GM12878 (cell line): ENCODE measurements around the gene DCAF15. TPM values are rescaled to one million over a fixed set of nuclear protein-coding genes. Genes with fewer than 3 reads are reported as not detected.

Experiments used
- ATAC-seq: fragments of 200-7000 bp; cut with Tn5 transposase; 3 replicates; pipeline ENCODE4 v1.9.1; 2020; ENCODE audit warnings: mild to moderate bottlenecking, moderate library complexity
- BruUV-seq: library from RNA; stranded (reverse); fragments of 400-500 nt; replicated peaks from 2 replicates; lab custom pipeline; 2021; lab: Mats Ljungman, UMichigan
- CTCF ChIA-PET: fragments of 300-600 bp; sonication (Branson Sonifier 250); formaldehyde crosslinking; extraction: SDS; loops from one replicate; lab custom pipeline; 2021; ENCODE audit warnings: inconsistent platforms; lab: Yijun Ruan, JAX
- POLR2A ChIA-PET: fragments of 350-600 bp; formaldehyde crosslinking; extraction: SDS; loops from one replicate; lab custom pipeline; 2021; ENCODE audit warnings: inconsistent platforms; lab: Charles Lee
- RAD21 ChIA-PET: fragments of 300-600 bp; sonication (Branson Sonifier 250); formaldehyde crosslinking; loops from one replicate; lab custom pipeline; 2023; ENCODE audit warnings: antibody characterized with exemption; ENCODE audit not compliant: unreplicated experiment; lab: Charles Lee
- SMC1A ChIA-PET: fragments of 300-600 bp; sonication (Branson Sonifier 250); formaldehyde crosslinking; loops from one replicate; lab custom pipeline; 2023; ENCODE audit not compliant: unreplicated experiment, uncharacterized antibody; lab: Charles Lee
- DNase-seq: peaks from one replicate; pipeline ENCODE4 v3.0.0-alpha.2; 2011; ENCODE audit warnings: low read depth, low spot score
- FAIRE-seq: peaks from 3 replicates; lab custom pipeline; 2011; peaks lifted over from hg19 to GRCh38; lab: Jason Lieb, UNC
- H2AFZ ChIP-seq: 2 replicates; pipeline ENCODE4 v1.6.0; 2011; ENCODE audit warnings: low read depth, low read length, control low read depth; ENCODE audit not compliant: control insufficient read depth
- H3K27ac ChIP-seq: 2 replicates; pipeline ENCODE4 v1.5.1; 2011; ENCODE audit warnings: control low read depth; ENCODE audit not compliant: control insufficient read depth, insufficient read depth
- H3K27me3 ChIP-seq, 2 experiments: replicated peaks in 1 of 2; 2 replicates each; pipeline versions ENCODE4 v1.6.0 to v1.6.1; 2011; ENCODE audit warnings: low read length in 1 of 2; ENCODE audit not compliant: control insufficient read depth in 2 of 2, insufficient read depth in 2 of 2
- H3K36me3 ChIP-seq, 2 experiments: 2 replicates each; pipeline ENCODE4 v1.5.1; 2011; ENCODE audit warnings: low read length in 1 of 2; ENCODE audit not compliant: control insufficient read depth in 2 of 2, insufficient read depth in 2 of 2
- H3K4me1 ChIP-seq: 2 replicates; pipeline ENCODE4 v1.6.1; 2011; ENCODE audit warnings: mild to moderate bottlenecking, low read length, moderate library complexity, mixed read lengths; ENCODE audit not compliant: control insufficient read depth, insufficient read depth
- H3K4me2 ChIP-seq: 2 replicates; pipeline ENCODE4 v1.6.0; 2011; ENCODE audit warnings: control low read depth; ENCODE audit not compliant: control insufficient read depth, insufficient read depth
- H3K4me3 ChIP-seq: fragments of 200-600 bp; sonication (generic); 2 replicates; pipeline ENCODE4 v1.5.1; 2016
- H3K79me2 ChIP-seq: 2 replicates; pipeline ENCODE4 v1.6.0; 2011; ENCODE audit warnings: low read length; ENCODE audit not compliant: control insufficient read depth, insufficient read depth
- H3K9ac ChIP-seq: 2 replicates; pipeline ENCODE4 v1.8.0; 2011; ENCODE audit warnings: low read length, control low read depth, mixed read lengths; ENCODE audit not compliant: control insufficient read depth, insufficient read depth
- H3K9me3 ChIP-seq: replicated peaks from 3 replicates; pipeline ENCODE4 v1.5.1; 2011; ENCODE audit warnings: mild to moderate bottlenecking, low read length; ENCODE audit not compliant: control insufficient read depth, insufficient read depth
- H4K20me1 ChIP-seq: 2 replicates; pipeline ENCODE4 v1.6.0; 2011; ENCODE audit not compliant: control insufficient read depth, insufficient read depth
- BACH1 ChIP-seq: fragments of 450-650 bp; IDR thresholded peaks from 2 replicates; pipeline ENCODE4 v1.6.1; 2017; ENCODE audit warnings: mild to moderate bottlenecking, borderline replicate concordance
- BCL3 ChIP-seq: IDR thresholded peaks from 2 replicates; pipeline ENCODE4 v1.6.1; 2011; ENCODE audit warnings: borderline replicate concordance, low read depth, mild to moderate bottlenecking, moderate library complexity, low read length; ENCODE audit not compliant: insufficient read depth, poor library complexity, severe bottlenecking
- CBX3 ChIP-seq: fragments of 200-600 bp; sonication (generic); IDR thresholded peaks from 2 replicates; pipeline ENCODE4 v1.6.1; 2016; ENCODE audit warnings: low read depth, borderline replicate concordance
- CEBPB ChIP-seq, 2 experiments: fragments of 150-350 bp in 1 of 2; IDR thresholded peaks; 2 replicates each; pipeline ENCODE4 v1.6.1; 2012 to 2014; ENCODE audit warnings: low read depth in 2 of 2, low read length in 2 of 2, borderline replicate concordance in 1 of 2, inconsistent platforms in 1 of 2
- CTCF ChIP-seq, 3 experiments: IDR thresholded peaks in 2 of 3; conservative IDR thresholded peaks in 1 of 3; 2 replicates each; pipeline ENCODE4 v1.5.1; 2011; ENCODE audit warnings: low read depth in 3 of 3, low read length in 3 of 3, mild to moderate bottlenecking in 3 of 3, control low read depth in 2 of 3, moderate library complexity in 2 of 3, inconsistent platforms in 1 of 3, mixed read lengths in 1 of 3; ENCODE audit not compliant: control insufficient read depth in 2 of 3, insufficient read depth in 1 of 3; ENCODE audit errors: extremely low read depth in 1 of 3
- IKZF1 ChIP-seq: fragments of 450-650 bp; conservative IDR thresholded peaks from 2 replicates; pipeline ENCODE4 v1.6.1; 2017; ENCODE audit warnings: antibody characterized with exemption, mild to moderate bottlenecking
- IKZF2 ChIP-seq, 2 experiments: fragments of 450-650 bp; IDR thresholded peaks; 2 replicates each; pipeline ENCODE4 v1.6.1; 2017; ENCODE audit warnings: mild to moderate bottlenecking in 2 of 2, moderate library complexity in 2 of 2
- IRF3 ChIP-seq: fragments of 450-650 bp; IDR thresholded peaks from 2 replicates; pipeline ENCODE4 v1.6.1; 2014; ENCODE audit warnings: mild to moderate bottlenecking
- MAX ChIP-seq: IDR thresholded peaks from 2 replicates; pipeline ENCODE4 v1.6.1; 2012; ENCODE audit warnings: low read depth, low read length, improper control_type of control experiment
- NFYA ChIP-seq: IDR thresholded peaks from 2 replicates; pipeline ENCODE4 v1.6.1; 2011; ENCODE audit warnings: low read depth, mild to moderate bottlenecking, low read length, improper control_type of control experiment, borderline replicate concordance
- NKRF ChIP-seq: fragments of 450-650 bp; conservative IDR thresholded peaks from 2 replicates; pipeline ENCODE4 v1.6.1; 2017; ENCODE audit warnings: mild to moderate bottlenecking, moderate library complexity
- PAX5 ChIP-seq: IDR thresholded peaks from 2 replicates; pipeline ENCODE4 v1.6.1; 2011; ENCODE audit warnings: low read depth, low read length, borderline replicate concordance
- POLR2AphosphoS2 ChIP-seq: IDR thresholded peaks from 2 replicates; pipeline ENCODE4 v1.6.1; 2011; ENCODE audit warnings: low read depth, mild to moderate bottlenecking, low read length, improper control_type of control experiment, moderate library complexity
- RBBP5 ChIP-seq: fragments of 200-600 bp; sonication (generic); conservative IDR thresholded peaks from 2 replicates; pipeline ENCODE4 v1.6.1; 2016
- SRF ChIP-seq, 2 experiments: IDR thresholded peaks; 2 replicates each; pipeline ENCODE4 v1.6.1; 2011; ENCODE audit warnings: low read depth in 2 of 2, low read length in 2 of 2, mild to moderate bottlenecking in 1 of 2, moderate library complexity in 1 of 2
- STAT3 ChIP-seq: IDR thresholded peaks from 2 replicates; pipeline ENCODE4 v1.6.1; 2011; ENCODE audit warnings: low read depth, low read length, improper control_type of control experiment
- ZNF622 ChIP-seq: fragments of 450-650 bp; IDR thresholded peaks from 2 replicates; pipeline ENCODE4 v1.6.1; 2017; ENCODE audit warnings: mild to moderate bottlenecking, inconsistent platforms
- WGBS: methylation state at CpG from one replicate; pipeline ENCODE4 v1.1.6; 2016; ENCODE audit warnings: low lambda C conversion rate; ENCODE audit not compliant: insufficient replicate concordance, insufficient coverage; ENCODE audit errors: missing lambda C conversion rate; 5-methylcytosine and 5-hydroxymethylcytosine counted together
- in situ Hi-C: fragments of 300-500 bp; cut with MboI; formaldehyde crosslinking; loops from 9 replicates; pipeline ENCODE4 v1.14.3; 2018; ENCODE audit warnings: mixed read lengths
- intact Hi-C: fragments of 100-400 bp; cut with micrococcal nuclease; formaldehyde crosslinking; loops from one replicate; pipeline ENCODE4 v1.14.2; 2022; ENCODE audit not compliant: unreplicated experiment
- polyA plus RNA-seq, 11 experiments: library from polyadenylated mRNA; depleted of rRNA in 4 of 11; unstranded in 6 of 11; stranded (reverse) in 5 of 11; fragments of >200 nt; fragmentation: Nextera tagmentation in 4 of 11; fragmentation: Illumina TruSeq in 1 of 11; extraction: Ambion mirVana in 4 of 11; extraction: Trizol in 1 of 11; gene quantifications; 1 replicate in 1 of 11; 2 replicates in 10 of 11; pipeline versions ENCODE4 v1.2.1 to v1.2.3, GENCODE V29; 2011 to 2016; ENCODE audit warnings: inconsistent platforms in 2 of 11, missing spikeins in 2 of 11, low read depth in 1 of 11
- total RNA-seq, 4 experiments: library from RNA; depleted of rRNA in 3 of 4; stranded (reverse); fragments of >200 nt in 3 of 4; fragmentation: Illumina TruSeq in 1 of 4; extraction: Trizol in 1 of 4; gene quantifications; 2 replicates each; pipeline versions ENCODE4 v1.2.1 to v1.2.3, GENCODE V29; 2013 to 2021

The DCAF15 gene
- total and polyA plus RNA-seq, 10 of the 15 experiments (the other 5 are each of a cell fraction or from before 2014, with no cell fraction given): 0.16 to 63.4 (median 26.6) TPM

GRCh38 chr19:13946414-13946813 is 5.9 kb upstream of the DCAF15 start:
- Histone ChIP-seq H3K9me3 (peaks cover 2% of the 10 kb centered on the region; the same call in 1 of the 3 replicates), H3K27ac (no peak overlapping the region), H2AFZ (no peak overlapping the region), H3K9ac (no peak overlapping the region), H3K4me1 (no peaks in the 10 kb centered on the region), H3K27me3 (no peaks in the 10 kb centered on the region), H3K4me2 (no peak overlapping the region), H3K36me3 (no peaks in the 10 kb centered on the region), H3K4me3 (no peak overlapping the region), H4K20me1 (no peaks in the 10 kb centered on the region), H3K79me2 (no peaks in the 10 kb centered on the region)
- ChIA-PET RAD21 (no interaction called here), POLR2A (interaction anchor here (0.6 kb wide), 1 partner anchor 15 kb away, joined by 3 read pairs; no protein-coding TSS in a partner anchor), CTCF (interaction anchor here (0.7 to 1.3 kb wide), 2 partner anchors 66 to 174 kb away, joined by 3 read pairs; no protein-coding TSS in a partner anchor), SMC1A (no interaction called here)
- intact Hi-C loops (no loop called here), in situ Hi-C loops (no loop called here)
- 70% methylated on average over 4 of the region's 4 CpGs for whole genome bisulfite sequencing
- DNase-seq (no peak), FAIRE-seq (no peak), ATAC-seq (no peak)
- BruUV-seq: no TSS peak
- TF ChIP-seq IRF3 (no peak), BACH1 (no peak), BCL3 (no peak), IKZF1 (no peak), SRF (IDR thresholded peaks at IDR 0.05; ENCODE audit: low read depth in 2 of 2, low read length in 2 of 2) (no peak), PAX5 (no peak), ZNF622 (no peak), MAX (no peak), NKRF (no peak), RBBP5 (no peak), IKZF2 (IDR thresholded peaks at IDR 0.05) (no peak), STAT3 (no peak), CBX3 (no peak), CEBPB (IDR thresholded peaks at IDR 0.05; ENCODE audit: borderline replicate concordance in 1 of 2, low read depth in 2 of 2, low read length in 2 of 2) (no peak), NFYA (no peak), POLR2AphosphoS2 (no peak), CTCF (IDR thresholded peaks at IDR 0.05 in 2 of 3, conservative IDR thresholded peaks at IDR 0.05 in 1 of 3; ENCODE audit: control insufficient read depth in 2 of 3, extremely low read depth in 1 of 3, insufficient read depth in 1 of 3, low read depth in 3 of 3, low read length in 3 of 3) (no peak)
